Measurements from ENCODE around the gene RTN4RL1.
A peak's percentile ranks its signal among the peaks of the same experiment; 100 is the strongest.
"Not testable (repeated sequence)": the region's sequence is repeated elsewhere in the genome, so short reads cannot be mapped to it uniquely, and the experiment has no call there.

Gene RTN4RL1

DNA sequence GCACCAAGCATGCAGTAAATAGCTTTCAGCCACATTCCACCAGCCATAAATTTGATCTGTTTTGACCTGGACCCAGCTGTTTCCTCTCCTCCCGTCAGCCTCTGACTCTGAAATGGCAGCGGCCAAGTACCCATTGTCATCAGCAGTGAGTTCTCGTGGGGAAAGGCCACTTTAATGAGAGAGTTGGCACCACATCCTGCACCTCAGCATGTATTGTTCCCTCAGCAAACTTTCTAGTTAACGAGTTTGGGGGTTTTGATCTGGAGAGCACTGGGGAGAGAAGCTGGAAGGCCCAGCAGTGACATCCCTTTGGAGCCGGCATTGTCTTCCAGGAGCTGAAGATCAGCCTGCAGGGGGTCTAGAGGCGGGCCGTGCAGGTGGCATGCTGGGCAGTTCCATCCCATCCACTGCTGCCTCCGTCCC, 110.5 kb downstream of the RTN4RL1 start:
- no peak for DNase-seq

DNA sequence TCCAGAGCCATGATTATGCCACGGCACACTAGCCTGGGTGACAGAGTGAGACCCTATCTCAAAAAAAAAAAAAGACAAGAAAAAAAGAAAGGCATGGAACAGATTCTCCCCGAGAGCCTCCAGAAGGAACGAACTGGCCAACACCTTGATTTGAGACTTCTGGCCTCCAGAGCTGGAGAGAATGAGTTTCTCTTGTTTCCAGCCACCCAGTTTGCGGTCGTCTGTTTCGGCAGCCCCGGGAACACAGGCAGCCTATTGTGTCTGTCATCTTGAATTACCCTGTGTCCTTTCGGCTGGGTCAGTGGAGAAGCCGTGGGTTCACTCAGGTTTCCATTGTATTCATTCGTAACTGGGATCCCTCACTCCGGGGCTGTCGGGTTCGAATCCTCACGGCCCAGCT, 111.4 kb downstream of the RTN4RL1 start:
- no peak for DNase-seq

DNA sequence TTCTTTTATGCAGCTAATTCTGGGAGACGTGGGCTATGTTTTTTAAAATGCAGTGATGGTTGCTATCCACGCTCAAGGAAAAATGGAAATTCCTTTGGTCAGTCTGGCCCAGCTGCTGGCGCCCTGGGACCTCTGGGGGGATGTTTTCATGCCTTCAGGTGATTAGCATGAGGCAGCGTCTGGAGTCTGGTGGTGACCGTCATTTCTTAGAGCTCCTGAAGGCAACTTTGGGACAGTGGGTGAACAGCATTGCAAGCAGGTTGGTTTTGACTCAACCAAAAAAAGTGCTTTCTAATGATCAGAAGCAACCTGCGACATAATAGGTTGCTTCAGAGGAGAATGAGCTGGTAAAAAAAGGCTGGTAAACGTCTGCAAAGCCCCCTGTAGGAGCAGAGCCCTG, 113.0 kb downstream of the RTN4RL1 start:
- DNase-seq = no peak

DNA sequence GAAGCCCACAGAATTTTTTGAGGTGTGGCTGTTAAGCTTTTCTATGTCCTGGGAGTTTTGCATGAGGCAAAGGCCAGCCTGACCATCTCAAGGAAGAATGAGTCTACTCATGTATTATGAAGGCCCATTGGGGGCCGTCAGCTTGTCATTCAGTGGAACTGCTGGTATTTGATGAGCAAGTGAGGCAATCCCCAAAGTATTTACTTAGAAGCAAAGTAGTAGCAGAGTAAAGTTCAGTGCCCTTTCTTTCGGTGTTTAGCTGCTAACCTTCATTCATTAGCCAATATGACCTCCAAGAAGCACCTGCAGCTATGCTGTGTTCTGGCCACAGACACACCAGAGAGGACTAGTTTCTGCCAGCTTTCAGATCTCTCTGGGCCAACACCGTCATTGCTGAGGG, 115.1 kb downstream of the RTN4RL1 start:
- no peak for DNase-seq

DNA sequence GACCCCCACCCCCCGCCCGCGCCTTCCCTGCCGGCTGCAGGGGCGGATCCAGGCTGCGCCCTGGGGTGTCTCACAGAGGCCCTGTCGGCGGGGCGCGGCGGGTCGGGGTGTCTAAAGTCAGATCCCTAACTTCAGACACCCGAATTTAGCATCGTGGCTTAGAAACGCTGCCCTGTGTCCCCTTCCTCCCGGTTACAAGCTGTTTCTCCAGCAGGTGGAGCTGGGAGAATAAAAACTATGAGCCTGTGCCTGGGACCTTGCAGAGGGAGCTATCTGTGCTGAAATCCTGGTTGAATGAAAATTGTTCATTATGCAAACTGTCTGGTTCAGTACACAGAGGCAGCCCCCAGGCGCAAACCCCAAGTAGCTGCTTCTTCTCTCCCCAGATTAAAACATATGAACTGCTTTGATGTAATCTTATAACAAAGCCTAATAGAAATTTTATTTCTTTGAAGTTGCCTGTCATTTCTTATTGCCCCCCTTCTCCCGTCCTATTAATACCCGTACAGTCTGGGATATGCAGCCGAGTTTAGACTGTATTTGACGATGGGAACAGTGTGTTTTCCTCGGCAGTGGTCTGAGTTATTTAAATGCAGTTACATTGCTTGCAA, 116.3 kb downstream of the RTN4RL1 start:
- peak; percentile 5 for DNase-seq

DNA sequence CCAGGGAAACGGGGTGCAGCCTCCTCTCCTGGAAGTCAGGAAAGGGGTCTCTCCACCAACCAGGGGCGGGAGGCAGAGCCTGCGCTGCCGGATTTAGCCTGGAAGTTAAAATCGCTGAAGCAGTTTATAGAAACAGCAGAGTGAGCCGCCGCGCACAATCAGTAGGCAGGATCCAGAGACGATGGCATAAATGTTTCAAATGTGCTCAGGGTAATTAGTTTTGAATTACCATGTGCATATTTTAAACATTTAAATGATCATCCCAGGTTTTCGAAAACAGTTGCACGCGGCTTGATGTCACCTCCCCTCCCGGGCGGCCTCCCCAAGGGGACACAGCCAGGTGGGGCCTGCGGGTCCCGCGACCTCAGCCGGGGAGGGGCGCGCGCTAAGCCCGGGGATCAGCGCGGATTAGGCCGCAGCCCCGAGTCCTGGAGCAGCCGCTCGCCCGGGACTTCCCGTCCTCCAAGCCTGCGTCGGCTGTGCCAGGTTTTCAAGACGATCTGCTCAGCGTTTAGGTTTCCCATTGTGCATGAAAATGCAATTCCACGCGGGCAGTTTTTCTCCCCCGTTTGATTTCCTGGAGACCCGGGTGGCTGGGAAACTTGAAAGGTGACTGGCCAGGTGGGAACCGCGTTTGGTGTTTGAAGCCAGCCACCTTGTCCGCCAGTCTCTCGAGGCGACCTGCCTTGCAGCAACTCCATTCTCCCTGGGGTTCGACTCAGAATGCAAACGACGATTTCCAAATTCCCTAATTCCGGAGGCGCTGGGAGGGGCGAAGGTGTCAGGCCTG, 117.0 kb downstream of the RTN4RL1 start:
- DNase-seq = peak; percentile 15

DNA sequence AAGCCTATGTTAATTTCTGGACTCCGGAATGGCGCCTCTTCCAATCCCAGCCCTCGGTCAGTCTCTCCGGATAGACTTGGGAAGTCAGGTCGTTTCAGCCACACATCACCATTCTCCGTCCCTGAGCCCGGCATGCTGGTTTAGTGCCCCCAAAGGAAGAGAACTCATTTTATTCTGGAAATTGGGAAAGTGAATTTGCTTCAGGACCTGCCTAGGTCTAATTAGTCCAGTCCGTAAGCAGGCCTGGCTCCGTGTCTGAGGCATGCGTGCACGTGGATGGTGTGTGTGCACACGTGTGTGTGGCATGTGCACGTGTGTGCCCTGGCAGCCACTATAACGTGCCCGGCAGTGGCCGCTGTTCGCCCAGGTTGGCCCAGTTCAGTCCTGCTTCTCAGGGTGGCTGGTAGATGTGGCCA, 117.9 kb downstream of the RTN4RL1 start:
- DNase-seq = no peak

DNA sequence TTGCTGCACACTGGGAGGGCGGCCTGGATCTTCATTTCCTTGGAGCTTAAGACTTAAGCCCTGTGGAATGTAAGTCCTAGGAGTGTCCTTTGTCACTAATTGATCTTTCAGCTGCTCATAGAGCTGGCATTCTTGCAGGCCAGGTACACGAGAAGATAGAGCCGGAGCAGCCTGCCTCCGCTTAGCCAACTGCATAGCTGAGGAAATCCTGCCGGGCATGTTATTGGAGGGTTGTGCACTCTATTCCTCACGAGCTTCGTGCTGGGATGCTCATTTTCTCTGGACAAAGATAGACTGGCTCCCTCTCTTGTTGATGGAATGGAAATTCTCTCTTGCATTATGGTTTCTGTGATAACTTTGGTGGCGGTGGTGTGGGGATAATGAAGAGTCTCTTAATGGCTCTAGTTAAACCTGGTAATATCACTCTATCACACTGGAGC, 118.5 kb downstream of the RTN4RL1 start:
- no peak for DNase-seq

DNA sequence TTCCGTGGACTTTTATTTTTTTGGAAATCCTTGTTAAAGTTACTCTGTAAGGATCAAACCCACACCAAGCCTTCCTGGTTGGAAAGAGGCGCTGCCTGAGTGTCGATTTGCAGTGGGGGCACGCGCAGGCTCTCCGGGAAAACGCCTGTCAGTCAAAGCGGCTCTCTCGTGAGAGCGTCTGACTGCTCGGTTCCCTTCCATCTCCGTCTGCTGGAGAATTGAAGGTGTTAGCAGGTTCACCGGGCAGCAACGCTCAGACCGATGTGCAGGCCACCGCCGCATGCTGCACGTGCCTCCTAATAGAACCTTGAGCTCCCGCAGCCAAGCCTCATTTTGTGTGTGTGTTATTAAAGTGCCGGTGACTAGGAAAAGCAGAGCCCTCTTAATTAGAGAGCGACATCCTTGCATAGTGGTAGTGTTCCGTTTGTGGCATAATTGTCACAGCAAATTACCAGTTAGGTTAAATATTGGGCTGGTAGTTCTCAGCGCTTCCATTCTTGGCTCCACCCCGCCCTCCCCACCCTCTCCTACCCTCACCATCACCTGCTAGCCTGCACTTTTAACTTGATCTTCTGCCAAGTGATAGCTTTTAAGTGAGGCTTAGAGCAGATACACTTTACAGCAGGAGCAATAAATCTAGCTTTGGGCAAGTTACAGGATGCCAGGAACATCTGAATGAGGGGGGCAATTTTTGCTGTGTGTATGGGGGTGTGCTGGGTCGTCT, 119.8 kb downstream of the RTN4RL1 start:
- DNase-seq = no peak

DNA sequence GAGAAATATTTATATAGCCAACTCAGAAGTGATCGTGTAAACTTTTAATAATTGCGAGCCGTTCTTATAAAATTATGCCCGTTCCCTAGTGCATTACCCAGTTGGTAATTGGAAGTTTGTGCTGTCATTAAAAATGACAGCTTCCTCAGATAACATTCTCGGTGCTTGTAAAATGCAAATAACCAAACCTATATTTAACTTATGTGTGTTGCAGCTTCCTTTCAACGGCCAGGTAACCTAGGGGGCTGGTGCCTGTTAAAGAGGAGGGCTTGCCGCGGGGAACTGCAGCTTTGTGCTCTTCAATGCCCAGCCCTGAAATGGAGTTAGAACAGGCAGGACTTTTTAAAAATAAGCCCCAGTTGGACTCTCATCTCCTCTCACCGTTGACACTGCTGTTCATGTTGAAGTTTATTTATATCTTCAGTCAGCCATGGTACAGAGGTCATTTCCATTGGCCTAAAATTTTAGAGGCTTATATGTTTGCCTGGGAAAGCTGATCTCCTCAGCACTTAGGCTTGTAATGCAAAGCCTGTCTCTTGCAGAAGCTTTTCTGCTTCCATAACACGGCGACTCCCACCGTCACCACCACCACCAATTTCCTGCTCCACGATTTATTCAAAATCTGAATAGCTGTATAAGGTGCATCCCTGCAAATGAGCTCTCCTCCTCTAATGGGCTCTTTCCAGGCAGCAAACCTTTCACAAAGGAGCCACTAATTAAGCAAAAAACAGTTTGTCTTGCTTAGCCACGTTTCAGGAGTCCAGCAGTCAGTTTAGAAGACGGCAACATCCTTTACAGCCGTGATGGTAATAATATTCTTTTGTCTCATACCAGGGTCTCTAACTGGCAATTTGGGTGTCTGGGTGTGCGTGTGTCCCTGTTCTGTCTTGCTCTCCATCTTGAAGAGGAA, 120.6 kb downstream of the RTN4RL1 start:
- DNase-seq = no peak

DNA sequence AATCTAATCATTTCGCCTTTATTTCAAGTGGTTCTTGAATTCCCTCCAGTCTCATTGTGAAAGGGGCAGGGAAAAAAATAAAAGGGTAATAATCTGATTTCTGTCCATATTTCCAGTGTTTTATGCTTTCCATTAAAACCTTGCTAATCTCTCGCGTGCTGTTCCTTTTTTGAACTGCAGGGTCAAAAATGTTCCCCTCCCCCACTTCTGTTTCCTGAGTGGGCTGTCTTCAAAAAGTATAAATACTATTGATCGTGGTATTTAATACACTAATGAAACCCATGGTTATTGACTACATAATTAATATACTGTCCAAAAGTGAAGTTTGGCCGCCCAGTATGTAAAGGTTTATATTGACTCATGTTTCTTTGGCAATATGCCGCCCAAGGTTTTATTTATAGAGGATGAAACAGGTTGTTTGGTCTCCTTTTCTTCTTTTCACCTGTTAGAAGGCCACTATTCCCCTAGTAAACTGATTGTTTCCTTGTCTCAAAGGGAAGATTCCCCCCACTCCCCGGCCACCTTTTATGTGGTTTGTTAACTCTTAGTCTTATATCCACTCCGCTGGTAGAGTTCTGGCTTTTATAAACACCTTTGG, 125.6 kb downstream of the RTN4RL1 start:
- DNase-seq = no peak

DNA sequence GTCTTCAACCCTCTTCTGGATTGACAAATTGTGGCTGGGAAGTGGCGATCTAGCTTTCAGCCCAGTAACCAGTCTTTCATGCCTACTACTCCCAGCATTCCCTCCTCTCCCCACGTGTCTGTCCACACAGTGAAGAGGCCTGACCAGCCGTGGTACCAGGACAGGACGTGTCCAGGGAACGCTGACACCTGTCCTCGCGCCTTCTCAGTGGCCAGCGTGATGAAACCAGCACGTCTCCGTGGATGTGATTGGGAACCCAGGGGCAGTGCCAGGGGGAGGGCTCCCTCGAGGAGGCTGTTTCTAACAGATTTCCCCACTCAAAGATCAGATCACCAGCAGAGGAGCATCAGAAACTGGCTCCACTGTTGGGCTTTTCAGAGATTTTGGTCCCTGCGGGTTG, 126.3 kb downstream of the RTN4RL1 start:
- DNase-seq = no peak

DNA sequence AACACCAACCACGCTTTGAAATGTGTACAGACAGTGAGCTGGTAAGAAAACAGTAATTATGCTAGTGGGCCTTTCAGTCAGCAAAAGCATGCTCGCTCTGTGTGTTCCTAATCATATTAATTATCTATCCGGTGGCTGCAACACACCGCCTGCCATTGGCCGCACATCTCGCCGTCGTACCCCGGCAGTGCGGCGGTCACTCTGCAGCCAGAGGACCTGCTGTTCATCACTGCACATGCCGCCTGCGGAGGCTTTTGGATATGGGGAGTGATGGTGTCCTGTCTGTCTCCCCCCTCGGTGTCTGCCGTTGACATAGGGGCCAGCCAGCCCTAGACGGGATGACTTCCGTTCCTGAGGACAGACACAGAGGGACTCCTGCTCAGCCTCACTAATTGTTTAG, 126.8 kb downstream of the RTN4RL1 start:
- DNase-seq = no peak

DNA sequence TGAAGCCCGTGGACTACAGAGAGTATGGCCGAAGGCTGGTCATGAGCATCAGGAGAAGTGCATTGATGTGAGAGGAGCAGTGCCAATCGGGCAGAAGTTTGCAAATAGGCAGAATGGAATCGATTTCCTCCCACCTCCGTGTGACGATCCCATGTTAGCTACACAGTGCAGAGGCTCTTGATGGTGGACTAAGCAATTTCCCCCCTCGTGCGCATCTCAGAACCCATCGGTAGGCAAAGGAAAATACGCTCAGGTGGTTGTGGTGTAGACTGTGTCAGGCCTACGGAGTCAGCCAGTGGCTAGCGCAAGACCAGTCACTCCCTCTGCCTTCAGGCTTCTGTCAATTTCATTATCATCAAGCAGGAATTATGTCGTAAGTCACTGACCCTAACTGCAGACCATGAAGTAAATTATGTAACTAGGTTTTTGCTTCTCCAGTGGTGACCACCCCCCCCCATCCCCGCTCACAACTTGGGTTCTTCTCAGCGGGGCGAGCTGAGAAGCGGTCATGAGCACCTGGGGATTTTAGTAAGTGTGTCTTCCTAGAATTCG, 128.0 kb downstream of the RTN4RL1 start:
- no peak for DNase-seq

DNA sequence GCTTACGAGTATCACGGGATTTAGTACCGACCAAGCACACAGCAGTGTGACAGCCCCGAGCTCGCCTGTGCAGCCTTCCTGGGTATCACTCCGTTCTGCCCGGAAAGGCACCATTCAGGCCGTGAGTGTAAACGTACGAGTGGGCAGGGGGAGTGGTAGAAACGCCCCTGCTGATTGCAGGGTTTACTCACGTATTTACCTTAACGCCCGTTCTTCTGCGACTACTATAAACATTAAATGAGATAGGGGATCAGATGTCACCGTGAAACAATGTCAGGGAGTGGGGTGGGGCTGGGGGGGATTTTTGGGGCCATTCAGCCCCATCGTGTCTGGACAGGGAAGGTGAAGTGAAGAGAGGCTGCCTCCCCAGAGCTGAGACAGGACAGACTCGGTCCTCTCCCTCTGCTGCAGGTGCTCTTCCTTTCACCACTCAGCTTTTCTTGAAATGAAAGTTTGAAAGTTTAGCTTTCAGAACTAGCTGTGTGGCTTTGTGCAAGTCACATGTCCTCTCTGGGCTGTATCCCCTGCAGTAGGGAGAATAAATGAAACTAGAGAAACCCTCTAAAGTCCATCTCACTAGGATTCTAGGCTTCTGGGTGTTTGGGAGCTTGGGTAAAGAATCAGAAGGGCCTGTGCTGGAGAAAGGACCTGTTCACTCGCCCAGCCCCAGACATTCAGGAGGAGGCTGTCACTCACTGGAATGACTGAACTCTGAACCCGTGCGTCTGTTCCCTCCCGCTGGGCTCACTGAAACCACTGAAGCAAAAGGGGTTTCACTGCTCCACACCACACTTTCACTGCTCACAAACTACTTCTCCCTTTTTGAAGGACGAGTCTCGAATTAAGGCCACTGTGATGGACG, 128.7 kb downstream of the RTN4RL1 start:
- DNase-seq = no peak

DNA sequence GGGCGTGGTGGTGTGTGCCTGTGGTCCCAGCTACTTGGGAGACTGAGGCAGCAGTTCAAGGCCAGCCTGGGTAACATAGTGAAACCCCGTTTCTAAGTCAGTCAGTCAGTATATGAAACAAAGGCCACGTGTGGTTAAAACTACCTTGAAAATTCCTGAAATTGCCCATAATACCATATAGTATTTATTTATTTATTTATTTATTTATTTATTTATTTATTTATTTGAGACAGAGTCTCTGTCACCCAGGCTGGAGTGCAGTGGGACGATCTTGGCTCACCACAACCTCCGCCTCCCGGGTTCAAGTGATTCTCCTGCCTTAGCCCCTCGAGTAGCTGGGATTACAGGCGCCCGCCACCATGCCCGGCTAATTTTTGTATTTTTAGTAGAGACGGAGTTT, 129.7 kb downstream of the RTN4RL1 start:
- not testable (repeated sequence) for DNase-seq

DNA sequence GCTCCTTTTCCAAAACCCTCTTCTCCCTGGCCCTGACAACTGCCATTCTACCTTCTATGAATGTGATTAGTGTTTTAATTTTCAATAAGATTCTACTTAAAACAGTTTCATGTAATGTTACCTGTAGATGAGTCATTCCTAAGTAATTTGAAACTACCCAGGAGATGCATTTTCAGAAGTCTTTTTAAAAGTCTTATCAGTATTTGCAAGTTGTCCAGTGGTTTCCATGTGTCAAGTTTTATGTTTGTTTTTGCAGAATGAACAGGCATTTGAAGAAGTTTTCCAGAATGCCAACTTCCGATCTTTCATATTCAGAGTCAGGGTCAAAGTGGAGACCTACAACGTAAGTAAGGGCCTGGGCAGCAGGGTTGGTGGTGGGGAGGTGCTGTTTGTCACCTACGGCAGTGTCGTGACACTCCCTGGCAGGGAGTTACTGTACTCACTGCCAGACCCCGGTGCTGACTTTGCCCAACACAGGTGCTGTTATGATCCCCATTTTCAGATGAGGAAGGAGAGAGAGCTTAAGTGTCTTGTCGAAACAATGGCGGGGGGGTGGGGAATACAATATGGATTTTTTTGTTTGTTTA, 130.3 kb downstream of the RTN4RL1 start:
- DNase-seq = no peak

DNA sequence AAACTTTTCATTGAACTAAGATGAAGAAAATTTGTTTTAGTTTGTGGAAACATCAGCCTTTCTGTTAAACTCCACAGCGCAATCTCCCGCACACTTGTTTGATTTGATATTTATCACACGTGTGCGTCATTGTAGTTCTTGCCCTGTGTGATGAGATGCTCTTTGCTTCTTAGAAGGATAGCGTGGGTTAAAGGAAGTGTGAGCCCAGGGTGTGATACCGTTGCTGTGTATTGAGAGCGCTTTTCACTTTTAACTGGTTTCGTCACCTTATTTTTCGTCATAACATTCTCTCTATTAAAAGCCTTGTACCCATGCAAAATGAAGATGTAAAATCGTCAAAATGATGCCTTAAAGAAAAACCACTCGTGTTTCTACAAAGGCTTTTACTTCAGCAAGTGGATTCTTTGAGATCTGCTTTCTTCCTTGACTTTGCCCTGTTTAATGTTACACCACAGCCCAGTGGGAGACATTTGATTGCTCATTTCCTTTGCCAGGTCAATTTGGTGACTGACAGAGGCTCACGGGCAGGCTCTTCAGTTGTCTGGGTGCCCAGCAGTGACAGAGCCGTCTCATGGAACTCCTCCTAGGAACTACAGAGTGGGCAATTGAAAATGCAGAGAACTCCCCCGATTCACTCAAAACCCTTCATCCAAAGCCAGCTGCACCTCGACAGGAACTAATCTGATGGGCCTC, 134.2 kb downstream of the RTN4RL1 start:
- DNase-seq = no peak

DNA sequence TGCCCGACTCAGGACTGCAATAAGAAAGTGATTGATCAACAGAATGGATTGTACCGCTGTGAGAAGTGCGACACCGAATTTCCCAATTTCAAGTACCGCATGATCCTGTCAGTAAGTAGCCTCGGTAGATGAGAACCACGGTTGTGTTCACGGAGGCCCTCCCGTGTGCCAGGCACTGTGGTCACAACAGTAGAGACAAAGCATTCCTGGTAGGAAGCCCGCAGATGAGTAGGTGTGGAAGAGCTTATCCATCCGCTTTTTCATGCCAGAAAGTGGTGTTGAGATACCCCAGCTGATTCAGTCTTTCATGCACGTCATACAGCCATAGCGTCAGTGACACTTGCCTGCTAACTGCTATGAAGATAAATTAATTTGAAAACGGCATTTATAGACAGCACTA, 136.4 kb downstream of the RTN4RL1 start:
- DNase-seq = no peak
